GM12878 (cell line): Measurements from ENCODE around the gene THRA.

Experiments used
- BHLHE40 ChIP-seq, 2 experiments: fragments of 450-650 bp in 1 of 2; IDR thresholded peaks; 2 replicates each; pipeline ENCODE4 v1.6.1; 2011 to 2017; ENCODE audit warnings: low read depth in 2 of 2, borderline replicate concordance in 1 of 2, improper control_type of control experiment in 1 of 2, low read length in 1 of 2, mild to moderate bottlenecking in 1 of 2
- CEBPB ChIP-seq, 2 experiments: fragments of 150-350 bp in 1 of 2; IDR thresholded peaks; 2 replicates each; pipeline ENCODE4 v1.6.1; 2012 to 2014; ENCODE audit warnings: low read depth in 2 of 2, low read length in 2 of 2, borderline replicate concordance in 1 of 2, inconsistent platforms in 1 of 2
- CHD4 ChIP-seq: fragments of 200-600 bp; sonication (generic); IDR thresholded peaks from 2 replicates; pipeline ENCODE4 v1.6.1; 2016; ENCODE audit warnings: mild to moderate bottlenecking
- CTCF ChIP-seq, 3 experiments: IDR thresholded peaks in 2 of 3; conservative IDR thresholded peaks in 1 of 3; 2 replicates each; pipeline ENCODE4 v1.5.1; 2011; ENCODE audit warnings: low read depth in 3 of 3, low read length in 3 of 3, mild to moderate bottlenecking in 3 of 3, control low read depth in 2 of 3, moderate library complexity in 2 of 3, inconsistent platforms in 1 of 3, mixed read lengths in 1 of 3; ENCODE audit not compliant: control insufficient read depth in 2 of 3, insufficient read depth in 1 of 3; ENCODE audit errors: extremely low read depth in 1 of 3
- EGR1 ChIP-seq, 2 experiments: IDR thresholded peaks; 1 replicate in 1 of 2; 2 replicates in 1 of 2; pipeline ENCODE4 v1.6.1; 2011 to 2012; ENCODE audit warnings: low read depth in 2 of 2, low read length in 2 of 2, borderline replicate concordance in 1 of 2, mild to moderate bottlenecking in 1 of 2, moderate library complexity in 1 of 2
- EP300 ChIP-seq, 2 experiments: fragments of 150-350 bp in 1 of 2; IDR thresholded peaks; 2 replicates each; pipeline ENCODE4 v1.6.1; 2011 to 2012; ENCODE audit warnings: low read depth in 2 of 2, low read length in 2 of 2, borderline replicate concordance in 1 of 2, improper control_type of control experiment in 1 of 2, inconsistent platforms in 1 of 2; ENCODE audit not compliant: control insufficient read depth in 1 of 2
- EZH2 ChIP-seq: IDR thresholded peaks from 2 replicates; pipeline ENCODE4 v1.6.1; 2012; ENCODE audit warnings: low read depth, mild to moderate bottlenecking, control low read depth, inconsistent platforms, low read length, borderline replicate concordance; ENCODE audit not compliant: control insufficient read depth
- IRF4 ChIP-seq: IDR thresholded peaks from 2 replicates; pipeline ENCODE4 v1.6.1; 2011; ENCODE audit warnings: low read depth, low read length
- PAX8 ChIP-seq: fragments of 450-650 bp; IDR thresholded peaks from 2 replicates; pipeline ENCODE4 v1.6.1; 2017; ENCODE audit warnings: mild to moderate bottlenecking, moderate library complexity
- POLR2AphosphoS5 ChIP-seq: IDR thresholded peaks from 2 replicates; pipeline ENCODE4 v1.6.1; 2011; ENCODE audit warnings: mild to moderate bottlenecking, low read length, inconsistent platforms
- RBBP5 ChIP-seq: fragments of 200-600 bp; sonication (generic); conservative IDR thresholded peaks from 2 replicates; pipeline ENCODE4 v1.6.1; 2016
- SMARCA5 ChIP-seq: fragments of 450-650 bp; IDR thresholded peaks from 2 replicates; pipeline ENCODE4 v1.6.1; 2017; ENCODE audit warnings: mild to moderate bottlenecking

GRCh38 chr17:40097087-40097486 is 34.3 kb downstream of the THRA start:
- no peak for TF ChIP-seq CTCF (IDR thresholded peaks at IDR 0.05 in 2 of 3, conservative IDR thresholded peaks at IDR 0.05 in 1 of 3; ENCODE audit: control insufficient read depth in 2 of 3, extremely low read depth in 1 of 3, insufficient read depth in 1 of 3, low read depth in 3 of 3, low read length in 3 of 3)
- no peak for TF ChIP-seq EGR1 (IDR thresholded peaks at IDR 0.05; ENCODE audit: borderline replicate concordance in 1 of 2, low read depth in 2 of 2, low read length in 2 of 2)
- no peak for TF ChIP-seq EP300 (IDR thresholded peaks at IDR 0.05; ENCODE audit: borderline replicate concordance in 1 of 2, control insufficient read depth in 1 of 2, low read depth in 2 of 2, low read length in 2 of 2)
- no peak for TF ChIP-seq EZH2
- TF ChIP-seq PAX8 = no peak
- no peak for TF ChIP-seq POLR2AphosphoS5
- TF ChIP-seq CHD4 = no peak
- no peak for TF ChIP-seq SMARCA5
- TF ChIP-seq CEBPB (IDR thresholded peaks at IDR 0.05; ENCODE audit: borderline replicate concordance in 1 of 2, low read depth in 2 of 2, low read length in 2 of 2) = no peak
- no peak for TF ChIP-seq IRF4
- no peak for TF ChIP-seq BHLHE40 (IDR thresholded peaks at IDR 0.05; ENCODE audit: borderline replicate concordance in 1 of 2, low read depth in 2 of 2, low read length in 1 of 2)
- no peak for TF ChIP-seq RBBP5
